Neutrophil (primary cell): ENCODE data around the gene NYAP2.

Source experiments
- H3K27ac ChIP-seq: fragments of 200-600 bp; sonication (generic); 2 replicates; pipeline ENCODE4 v1.5.1; 2016; ENCODE audit warnings: mild to moderate bottlenecking, moderate library complexity
- H3K27me3 ChIP-seq: fragments of 200-600 bp; sonication (generic); 2 replicates; pipeline ENCODE4 v1.6.0; 2016; ENCODE audit warnings: mild to moderate bottlenecking
- H3K36me3 ChIP-seq: fragments of 200-600 bp; sonication (generic); 2 replicates; pipeline ENCODE4 v1.5.1; 2017
- H3K4me1 ChIP-seq, 2 experiments: fragments of 200-600 bp in 1 of 2; sonication (generic) in 1 of 2; 1 replicate in 1 of 2; 2 replicates in 1 of 2; pipeline versions ENCODE4 v1.5.1 to v1.6.1; 2013 to 2016; ENCODE audit warnings: low read depth in 1 of 2, low read length in 1 of 2, mild to moderate bottlenecking in 1 of 2, moderate library complexity in 1 of 2; ENCODE audit not compliant: control insufficient read depth in 1 of 2, insufficient read depth in 1 of 2
- H3K4me3 ChIP-seq, 2 experiments: fragments of 200-600 bp in 1 of 2; sonication (generic) in 1 of 2; 1 replicate in 1 of 2; 2 replicates in 1 of 2; pipeline ENCODE4 v1.5.1; 2013 to 2016; ENCODE audit warnings: low read depth in 1 of 2, low read length in 1 of 2, mild to moderate bottlenecking in 1 of 2, moderate library complexity in 1 of 2
- H3K9me3 ChIP-seq: fragments of 200-600 bp; sonication (generic); 2 replicates; pipeline ENCODE4 v1.5.1; 2016
- TF ChIP-seq, protein P1 (sequence below): fragments of 200-600 bp; sonication (generic); IDR thresholded peaks from 2 replicates; pipeline ENCODE4 v1.5.1; 2016; ENCODE audit warnings: antibody characterized with exemption

The NYAP2 gene

DNA sequence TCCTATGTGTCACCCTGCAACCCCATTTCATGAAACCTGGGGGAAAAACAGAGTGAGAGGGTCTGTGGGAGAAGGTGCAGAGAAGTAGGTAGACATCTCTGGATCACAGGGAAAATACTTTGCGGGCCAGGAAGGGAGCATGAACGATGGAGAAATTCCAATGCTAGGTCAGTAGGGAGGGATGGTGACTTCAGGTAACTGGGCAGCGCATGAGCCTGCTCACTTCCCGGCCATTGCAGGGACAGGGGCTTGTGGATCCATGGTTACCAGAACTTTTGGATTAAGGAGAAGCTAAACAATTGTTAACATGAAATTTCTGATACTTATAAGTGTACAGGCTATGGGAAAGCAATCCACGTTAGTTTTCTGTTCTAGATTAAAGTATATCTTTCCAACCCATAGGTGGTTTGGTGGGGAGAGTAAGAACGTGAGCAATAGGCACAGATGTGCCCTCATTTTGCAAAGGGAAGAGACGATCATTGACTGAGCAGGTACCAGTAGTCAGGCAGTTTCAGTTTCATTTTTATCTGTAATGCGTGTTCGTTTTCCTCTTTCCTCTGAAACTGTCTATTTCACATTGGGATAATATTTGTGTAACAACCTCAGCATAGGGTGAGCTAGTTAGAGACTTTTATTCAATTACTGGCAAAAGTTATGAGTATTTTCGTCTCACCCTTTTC lies 65.0 kb downstream of the NYAP2 start:
- no peaks in the 10 kb centered on the region for H3K36me3 ChIP-seq
- TF ChIP-seq, protein P1, sequence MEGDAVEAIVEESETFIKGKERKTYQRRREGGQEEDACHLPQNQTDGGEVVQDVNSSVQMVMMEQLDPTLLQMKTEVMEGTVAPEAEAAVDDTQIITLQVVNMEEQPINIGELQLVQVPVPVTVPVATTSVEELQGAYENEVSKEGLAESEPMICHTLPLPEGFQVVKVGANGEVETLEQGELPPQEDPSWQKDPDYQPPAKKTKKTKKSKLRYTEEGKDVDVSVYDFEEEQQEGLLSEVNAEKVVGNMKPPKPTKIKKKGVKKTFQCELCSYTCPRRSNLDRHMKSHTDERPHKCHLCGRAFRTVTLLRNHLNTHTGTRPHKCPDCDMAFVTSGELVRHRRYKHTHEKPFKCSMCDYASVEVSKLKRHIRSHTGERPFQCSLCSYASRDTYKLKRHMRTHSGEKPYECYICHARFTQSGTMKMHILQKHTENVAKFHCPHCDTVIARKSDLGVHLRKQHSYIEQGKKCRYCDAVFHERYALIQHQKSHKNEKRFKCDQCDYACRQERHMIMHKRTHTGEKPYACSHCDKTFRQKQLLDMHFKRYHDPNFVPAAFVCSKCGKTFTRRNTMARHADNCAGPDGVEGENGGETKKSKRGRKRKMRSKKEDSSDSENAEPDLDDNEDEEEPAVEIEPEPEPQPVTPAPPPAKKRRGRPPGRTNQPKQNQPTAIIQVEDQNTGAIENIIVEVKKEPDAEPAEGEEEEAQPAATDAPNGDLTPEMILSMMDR = no peak
- H3K4me3 ChIP-seq = no peak overlapping the region
- H3K27ac ChIP-seq = no peak overlapping the region
- no peaks in the 10 kb centered on the region for H3K9me3 ChIP-seq
- peaks cover 0 to 5% of the 10 kb centered on the region in 2 experiments for H3K4me1 ChIP-seq
- no peaks in the 10 kb centered on the region for H3K27me3 ChIP-seq

DNA sequence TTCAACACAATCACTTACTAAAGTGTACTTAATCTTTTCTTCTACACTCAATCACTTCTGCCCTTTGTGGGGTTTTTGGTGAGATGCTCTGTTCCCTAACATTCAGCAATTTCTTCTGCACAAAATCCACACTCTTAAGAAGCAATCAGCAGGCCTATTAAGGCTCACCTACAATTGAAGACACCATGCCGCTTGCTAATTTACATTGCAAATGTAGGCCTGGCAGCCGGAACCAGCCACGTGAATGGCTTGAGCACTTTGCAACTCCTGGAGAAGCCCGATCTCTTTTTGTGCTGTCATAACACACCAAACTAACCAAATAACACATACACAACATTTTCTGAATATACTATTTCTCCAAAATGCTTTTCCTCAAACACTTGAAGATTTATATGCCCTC lies 66.3 kb downstream of the NYAP2 start:
- no peak overlapping the region for H3K4me3 ChIP-seq
- H3K36me3 ChIP-seq = no peaks in the 10 kb centered on the region
- peaks cover 0 to 5% of the 10 kb centered on the region in 2 experiments for H3K4me1 ChIP-seq
- no peaks in the 10 kb centered on the region for H3K27me3 ChIP-seq
- H3K27ac ChIP-seq = no peak overlapping the region
- H3K9me3 ChIP-seq = no peaks in the 10 kb centered on the region
- TF ChIP-seq, protein P1 = no peak

DNA sequence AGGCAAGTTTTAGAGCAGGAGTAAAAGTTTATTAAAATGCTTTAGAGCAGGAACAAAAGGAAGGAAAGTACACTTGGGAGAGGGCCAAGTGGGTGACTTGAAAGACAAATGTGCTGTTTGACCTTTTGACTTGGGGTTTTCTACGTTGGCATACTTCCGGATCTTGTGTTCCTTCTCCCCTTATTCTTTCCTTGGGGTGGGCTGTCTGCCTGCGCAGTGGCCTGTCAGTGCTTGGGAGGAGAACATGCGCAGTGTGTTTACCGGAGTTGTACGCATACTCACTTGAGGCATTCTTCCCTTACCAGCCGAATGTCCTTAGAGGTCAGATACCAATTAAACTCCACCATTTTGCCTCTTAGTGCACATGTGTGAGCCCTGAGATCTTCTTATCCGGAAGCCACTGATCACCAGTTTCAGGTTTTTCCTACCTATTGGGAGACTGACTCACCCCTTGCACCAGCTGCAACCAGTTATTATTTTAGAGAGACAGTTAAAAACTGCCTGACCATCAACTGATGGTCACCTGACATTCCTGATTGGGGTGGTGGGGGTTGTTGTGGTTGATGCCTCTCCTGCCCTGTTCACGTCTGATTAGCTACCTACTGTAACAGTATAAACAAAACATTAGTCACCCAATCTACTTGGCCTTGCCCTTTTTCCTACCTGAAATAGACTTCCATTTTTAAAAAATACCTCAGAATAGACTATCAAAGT lies 67.5 kb downstream of the NYAP2 start:
- no peaks in the 10 kb centered on the region for H3K36me3 ChIP-seq
- TF ChIP-seq, protein P1 = no peak

DNA sequence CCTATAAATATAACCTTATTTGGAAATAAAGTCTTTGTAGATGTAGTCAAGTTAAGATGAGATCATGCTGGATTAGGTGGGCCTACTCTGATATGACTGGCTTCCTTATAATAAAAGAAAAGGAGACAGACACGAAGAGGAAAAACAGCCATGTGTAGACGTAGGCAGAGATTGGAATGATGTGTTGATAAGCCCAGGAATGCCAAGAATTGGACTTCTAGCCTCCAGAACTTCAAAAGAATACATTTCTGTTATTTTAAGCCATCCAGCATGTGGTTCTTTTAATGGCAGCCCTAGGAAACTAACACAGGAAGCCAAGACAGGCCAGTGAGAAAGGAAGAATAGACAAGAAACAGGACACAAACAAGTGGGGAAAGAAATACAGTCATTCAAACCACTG lies 68.6 kb downstream of the NYAP2 start:
- no peak overlapping the region for H3K27ac ChIP-seq
- H3K4me3 ChIP-seq = no peak overlapping the region
- H3K36me3 ChIP-seq = no peaks in the 10 kb centered on the region
- no peaks in the 10 kb centered on the region for H3K27me3 ChIP-seq
- H3K9me3 ChIP-seq = no peaks in the 10 kb centered on the region
- H3K4me1 ChIP-seq = peaks cover 0 to 5% of the 10 kb centered on the region in 2 experiments
- TF ChIP-seq, protein P1 = no peak

More for the DNA sequence above, 67.5 kb downstream of the NYAP2 start:
- Histone ChIP-seq H3K4me3 (no peak overlapping the region), H3K27me3 (no peaks in the 10 kb centered on the region), H3K9me3 (no peaks in the 10 kb centered on the region), H3K4me1 (peaks cover 0 to 5% of the 10 kb centered on the region in 2 experiments), H3K27ac (no peak overlapping the region)

DNA sequence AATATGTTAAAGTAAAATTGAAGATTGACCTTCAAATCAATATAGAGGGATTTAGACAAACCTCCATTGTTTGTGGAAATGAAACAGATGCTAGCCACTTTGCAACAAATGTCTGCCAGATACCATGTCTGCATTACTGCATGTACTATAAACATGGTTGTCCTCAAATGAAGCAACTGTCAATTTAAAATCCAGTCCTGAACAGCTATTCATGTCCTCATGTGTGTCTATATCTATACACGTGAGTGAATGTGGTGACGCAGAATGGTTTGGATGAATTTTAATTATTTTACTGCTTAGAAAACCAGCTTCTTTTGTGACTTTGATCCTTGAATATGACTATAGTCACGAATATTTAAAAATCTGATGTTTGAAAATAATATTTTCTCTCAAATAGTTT lies 71.5 kb downstream of the NYAP2 start:
- Histone ChIP-seq H3K36me3 (no peaks in the 10 kb centered on the region), H3K4me1 (no peaks in the 10 kb centered on the region), H3K27ac (no peak overlapping the region), H3K4me3 (no peak overlapping the region), H3K27me3 (no peaks in the 10 kb centered on the region), H3K9me3 (no peaks in the 10 kb centered on the region)
- TF ChIP-seq, protein P1 = no peak
